Measurements from ENCODE around the gene GIGYF1. TPM values are rescaled to one million over a fixed set of nuclear protein-coding genes. Genes with fewer than 3 reads are reported as not detected.
"Not testable (repeated sequence)": the region's sequence is repeated elsewhere in the genome, so short reads cannot be mapped to it uniquely, and the experiment has no call there.

The GIGYF1 gene
- total RNA-seq, 4 donors from 2014 or later: 9.7 to 90.9 (median 31.9) TPM

DNA sequence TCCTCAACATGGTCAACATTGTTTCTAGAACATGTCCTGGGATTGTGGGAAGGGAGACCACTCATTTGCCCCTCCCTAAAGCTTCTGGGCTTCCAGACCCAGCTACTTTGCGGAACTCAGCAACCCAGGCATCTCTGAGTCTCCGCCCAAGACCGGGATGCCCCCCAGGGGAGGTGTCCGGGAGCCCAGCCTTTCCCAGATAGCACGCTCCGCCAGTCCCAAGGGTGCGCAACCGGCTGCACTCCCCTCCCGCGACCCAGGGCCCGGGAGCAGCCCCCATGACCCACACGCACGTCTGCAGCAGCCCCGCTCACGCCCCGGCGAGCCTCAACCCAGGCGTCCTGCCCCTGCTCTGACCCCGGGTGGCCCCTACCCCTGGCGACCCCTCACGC is 26.2 kb upstream of the GIGYF1 start, which contains the start of gene EPO:
EPO (plus strand) TSS at position 190 of the 392 bp plus-strand sequence. CDS start 513 bp downstream, outside the sequence.
- TF ChIP-seq CTCF (IDR thresholded peaks at IDR 0.05) (no peak), POLR2A (IDR thresholded peaks at IDR 0.05) (no peak)
- H3K9me3 ChIP-seq: no peaks in the 10 kb centered on the region
- H3K4me3 ChIP-seq: peak within 1 kb of the TSS in 1 of 2 donors; percentile 19
- H3K36me3 ChIP-seq: no peaks in the 10 kb centered on the region
- H3K4me1 ChIP-seq: peaks cover 0 to 6% of the 10 kb centered on the region in 2 donors
- DNase-seq: no peak
- H3K27ac ChIP-seq: no peak within 1 kb of the TSS
- intact Hi-C loops (cut with DNase I; ENCODE audit: low total_unique reads): loop anchor here (5.0 kb wide), 1 partner anchor 132 kb away; the partner anchor contains the start of gene SLC12A9
- peaks cover 0 to 4% of the 10 kb centered on the region in 2 donors for H3K27me3 ChIP-seq

GRCh38 chr7:100719523-100720278 is 25.7 kb upstream of the GIGYF1 start:
- intact Hi-C loops (cut with DNase I; ENCODE audit: low total_unique reads): loop anchor here (5.0 kb wide), 1 partner anchor 133 kb away; the partner anchor contains the start of gene SLC12A9
- Histone ChIP-seq H3K4me3 (no peak overlapping the region), H3K9me3 (no peaks in the 10 kb centered on the region), H3K36me3 (no peaks in the 10 kb centered on the region), H3K27me3 (peaks cover 0 to 4% of the 10 kb centered on the region in 2 donors), H3K27ac (no peak overlapping the region), H3K4me1 (peaks cover 0 to 6% of the 10 kb centered on the region in 2 donors)
- TF ChIP-seq POLR2A (IDR thresholded peaks at IDR 0.05) (no peak), CTCF (IDR thresholded peaks at IDR 0.05) (peak; percentile 24 to 58 (median 48))
- peak in 1 of 2 donors; percentile 51 for DNase-seq

DNA sequence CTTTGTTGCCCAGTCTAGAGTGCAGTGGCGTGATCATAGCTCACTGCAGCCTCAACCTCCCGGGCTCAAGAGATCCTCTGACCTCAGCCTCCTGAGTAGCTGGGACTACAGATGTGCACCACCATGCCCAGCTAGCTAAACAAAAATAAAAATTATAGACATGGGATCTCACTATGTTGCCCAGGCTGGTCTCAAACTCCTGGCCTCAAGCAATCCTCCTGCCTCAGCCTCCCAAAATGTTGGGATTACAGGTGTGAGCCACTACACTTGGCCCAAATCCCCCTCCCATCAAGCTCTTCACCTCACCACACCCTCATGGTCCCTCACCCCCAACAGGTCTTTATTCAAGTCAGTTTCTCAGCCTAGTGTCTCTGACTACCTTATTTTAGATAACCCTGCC is 23.0 kb upstream of the GIGYF1 start:
- H3K4me1 ChIP-seq; H3K9me3 ChIP-seq; intact Hi-C loops (cut with DNase I; ENCODE audit: low total_unique reads); H3K27ac ChIP-seq; H3K27me3 ChIP-seq; H3K4me3 ChIP-seq; DNase-seq; H3K36me3 ChIP-seq: not testable (repeated sequence)

DNA sequence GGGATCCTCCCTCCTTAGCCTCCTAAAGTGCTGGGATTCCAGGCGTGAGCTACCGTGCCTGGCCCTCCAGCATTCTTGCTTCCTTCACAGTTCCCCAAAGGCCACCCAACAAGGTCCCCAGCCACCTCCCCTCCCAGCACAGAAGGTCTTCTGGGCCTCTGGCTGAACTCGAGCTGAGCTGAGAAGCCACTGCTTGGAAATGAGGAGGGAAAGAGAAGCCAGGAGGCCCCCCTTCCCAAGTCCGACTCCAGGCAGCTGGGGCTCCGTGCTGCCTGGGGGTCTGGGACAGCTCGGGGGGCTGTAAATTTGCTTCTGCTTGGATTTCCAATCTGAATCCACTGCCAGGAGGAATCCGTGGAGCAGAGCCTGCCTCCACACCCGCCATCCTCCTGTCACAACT is 20.7 kb upstream of the GIGYF1 start:
- Histone ChIP-seq H3K9me3 (no peaks in the 10 kb centered on the region), H3K36me3 (no peaks in the 10 kb centered on the region), H3K27ac (no peak overlapping the region), H3K4me1 (no peaks in the 10 kb centered on the region), H3K4me3 (no peak overlapping the region), H3K27me3 (no peaks in the 10 kb centered on the region)
- no peak for DNase-seq
- intact Hi-C loops (cut with DNase I; ENCODE audit: low total_unique reads): no loop called here
- TF ChIP-seq POLR2A (IDR thresholded peaks at IDR 0.05): no peak
- no peak for TF ChIP-seq CTCF (IDR thresholded peaks at IDR 0.05)

DNA sequence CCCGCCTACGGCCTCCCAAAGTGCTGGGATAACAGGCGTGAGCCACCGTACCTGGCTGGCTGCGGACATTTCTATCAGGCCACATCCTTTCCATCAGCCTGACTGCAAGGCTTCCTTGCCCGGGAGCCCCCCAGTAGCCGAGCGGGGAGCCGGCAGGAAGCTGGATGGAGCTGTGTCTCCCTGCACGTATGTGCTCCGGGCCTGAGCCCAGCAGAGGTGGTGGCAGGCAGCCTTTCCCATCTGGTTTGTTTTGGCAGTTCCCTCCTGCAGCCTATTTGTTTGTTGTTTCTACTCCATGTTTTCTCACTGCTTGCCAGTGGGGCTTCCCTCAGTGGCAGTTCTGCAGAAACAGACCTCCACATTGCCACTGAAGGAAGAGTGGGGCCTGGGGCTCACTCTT is 17.3 kb upstream of the GIGYF1 start:
- Histone ChIP-seq H3K36me3 (no peaks in the 10 kb centered on the region), H3K27me3 (no peaks in the 10 kb centered on the region), H3K27ac (no peak overlapping the region), H3K9me3 (no peaks in the 10 kb centered on the region), H3K4me1 (peaks cover 0 to 5% of the 10 kb centered on the region in 2 donors), H3K4me3 (no peak overlapping the region)
- TF ChIP-seq CTCF (IDR thresholded peaks at IDR 0.05) (no peak), POLR2A (IDR thresholded peaks at IDR 0.05) (no peak)
- intact Hi-C loops (cut with DNase I; ENCODE audit: low total_unique reads): no loop called here
- no peak for DNase-seq
